Urinary bladder (tissue), 4 donors: Measurements from ENCODE around the gene LRP11. TPM values are rescaled to one million over a fixed set of nuclear protein-coding genes. Genes with fewer than 3 reads are reported as not detected.
"Not testable (repeated sequence)": the region's sequence is repeated elsewhere in the genome, so short reads cannot be mapped to it uniquely, and the experiment has no call there.

Experiments
- DNase-seq: peaks from one replicate; pipeline ENCODE4 v3.0.0-alpha.2; 2015; ENCODE audit errors: extremely low spot score
- H3K27ac ChIP-seq: one replicate; pipeline ENCODE4 v1.5.1; 2013; ENCODE audit warnings: low read depth, mild to moderate bottlenecking, moderate library complexity
- H3K36me3 ChIP-seq: one replicate; pipeline ENCODE4 v1.6.1; 2013; ENCODE audit warnings: mild to moderate bottlenecking, moderate library complexity; ENCODE audit not compliant: insufficient read depth
- H3K4me1 ChIP-seq: one replicate; pipeline ENCODE4 v1.6.1; 2013; ENCODE audit warnings: mild to moderate bottlenecking, moderate library complexity; ENCODE audit not compliant: insufficient read depth
- H3K4me3 ChIP-seq: one replicate; pipeline ENCODE4 v1.5.1; 2013; ENCODE audit warnings: low read depth, low read length
- WGBS: extraction: QIAGEN DNeasy Blood & Tissue Kit; methylation state at CpG from one replicate; pipeline ENCODE4 v1.1.7; 2013; 5-methylcytosine and 5-hydroxymethylcytosine counted together
- polyA plus RNA-seq: library from polyadenylated mRNA; stranded (reverse); fragments of 200-250 nt; gene quantifications from one replicate; pipeline ENCODE4 v1.2.3, GENCODE V29; 2013
- total RNA-seq: library from RNA; depleted of rRNA; stranded (reverse); fragments of >200 nt; gene quantifications from one replicate; pipeline ENCODE4 v1.2.3, GENCODE V29; 2014
- donor health status: healthy with polysubstance abuse.
- donor health status: healthy.

The LRP11 gene
- total and polyA plus RNA-seq, 2 donors = 26.6 to 50.2 TPM

GRCh38 chr6:149871182-149871581 is 7.0 kb upstream of the LRP11 start:
- peaks cover 2% of the 10 kb centered on the region for H3K4me1 ChIP-seq
- no peak overlapping the region for H3K4me3 ChIP-seq
- no peaks in the 10 kb centered on the region for H3K36me3 ChIP-seq
- WGBS = 90% methylated on average over 2 of the region's 2 CpGs
- DNase-seq = no peak
- H3K27ac ChIP-seq = no peak overlapping the region

- H3K4me1 ChIP-seq = peaks cover 2% of the 10 kb centered on the region
- no peak overlapping the region for H3K27ac ChIP-seq
- DNase-seq = no peak
- WGBS = 72% methylated on average over 10 of the region's 10 CpGs
- no peak overlapping the region for H3K4me3 ChIP-seq
- no peaks in the 10 kb centered on the region for H3K36me3 ChIP-seq
These were observed 5.2 kb upstream of the LRP11 start for GRCh38 chr6:149869275-149869892.

DNA sequence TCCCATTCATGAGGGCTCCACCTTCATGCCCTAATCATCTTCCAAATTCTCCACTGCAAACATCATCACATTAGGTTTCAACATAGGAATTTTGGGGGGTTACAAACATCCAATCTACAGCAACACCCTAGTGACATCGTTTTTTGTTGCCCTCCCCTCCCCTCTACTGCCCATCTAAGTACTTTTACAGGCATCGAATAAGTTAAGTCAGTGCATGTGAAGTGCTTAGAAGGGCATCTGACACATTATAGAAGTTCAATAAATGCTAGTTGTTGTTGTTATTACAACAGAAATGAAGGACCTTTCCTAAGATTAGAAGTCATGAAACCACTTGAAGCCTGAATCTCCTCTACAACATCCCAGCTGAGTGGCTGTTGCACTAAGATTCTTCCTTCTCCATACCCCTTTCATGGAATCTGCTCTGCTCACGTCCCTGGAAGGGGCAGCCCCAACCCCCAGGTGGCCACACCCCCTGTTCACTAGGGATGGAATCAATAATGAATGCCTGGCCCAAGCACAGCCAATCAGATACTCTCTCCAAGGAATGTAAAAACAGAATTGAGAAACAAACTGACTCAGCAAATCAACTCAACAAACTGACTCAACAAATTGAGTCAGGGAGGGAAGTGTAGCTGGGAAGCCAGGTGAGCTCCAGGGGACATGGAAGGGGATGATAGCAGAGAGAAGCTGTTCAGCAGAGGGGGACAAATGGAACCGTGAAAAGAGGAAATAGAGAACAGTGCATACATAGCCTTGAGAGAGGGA is 3.9 kb upstream of the LRP11 start:
- H3K4me3 ChIP-seq = no peak overlapping the region
- H3K27ac ChIP-seq = no peak overlapping the region
- no peak for DNase-seq
- peaks cover 2% of the 10 kb centered on the region for H3K4me1 ChIP-seq
- no peaks in the 10 kb centered on the region for H3K36me3 ChIP-seq
- WGBS = 58% methylated on average over 4 of the region's 4 CpGs

DNA sequence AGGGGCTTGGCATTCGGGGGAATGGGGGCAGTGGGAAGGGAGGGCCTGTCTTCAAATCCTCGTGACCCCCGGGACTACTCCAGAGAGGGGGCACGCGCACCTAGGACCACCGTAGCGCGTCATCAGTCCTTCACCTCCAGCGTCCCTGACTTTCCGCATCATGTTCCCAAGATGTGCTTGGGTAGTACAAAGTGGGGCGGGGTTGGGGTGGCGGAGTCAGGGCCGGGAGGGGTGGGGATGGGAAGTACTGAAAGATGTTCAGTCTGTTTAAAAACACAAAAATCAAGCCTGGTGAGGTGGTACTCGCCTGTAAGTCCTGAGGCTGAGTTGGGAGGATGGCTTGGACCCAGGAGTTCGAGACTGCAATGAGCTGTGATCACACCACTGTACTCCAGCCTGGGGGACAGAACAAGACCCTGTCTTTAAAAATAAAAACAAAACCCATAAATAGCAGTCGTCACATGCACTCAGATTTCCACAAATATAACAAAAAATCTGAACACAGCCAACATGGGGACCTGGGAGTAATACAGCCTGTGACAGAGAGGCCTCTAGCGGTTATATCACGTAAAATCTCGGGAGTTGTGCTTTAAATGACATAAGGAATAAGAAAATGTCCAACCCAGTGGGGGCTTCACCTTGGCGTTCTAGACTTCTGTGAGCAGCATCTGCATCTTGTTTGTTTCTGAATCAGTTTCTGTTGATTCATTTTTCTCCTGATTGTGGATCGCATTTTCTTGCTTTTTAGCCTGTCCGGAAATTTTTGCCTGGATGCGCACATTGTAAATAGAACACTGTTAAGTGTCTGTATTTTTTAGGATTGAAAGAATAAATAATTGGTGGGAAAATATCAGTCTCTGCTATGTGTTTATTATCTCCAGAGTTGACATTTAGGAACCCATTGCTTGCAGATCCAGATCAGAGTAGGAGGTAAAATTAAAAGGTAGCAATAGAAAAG is 698 bp upstream of the LRP11 start:
- H3K27ac ChIP-seq = peak overlapping the region; percentile 93
- peak; percentile 55 for DNase-seq
- H3K36me3 ChIP-seq = no peaks in the 10 kb centered on the region
- H3K4me3 ChIP-seq = peak overlapping the region; percentile 89
- H3K4me1 ChIP-seq = peaks cover 2% of the 10 kb centered on the region
- 13% methylated on average over 23 of the region's 23 CpGs for WGBS

DNA sequence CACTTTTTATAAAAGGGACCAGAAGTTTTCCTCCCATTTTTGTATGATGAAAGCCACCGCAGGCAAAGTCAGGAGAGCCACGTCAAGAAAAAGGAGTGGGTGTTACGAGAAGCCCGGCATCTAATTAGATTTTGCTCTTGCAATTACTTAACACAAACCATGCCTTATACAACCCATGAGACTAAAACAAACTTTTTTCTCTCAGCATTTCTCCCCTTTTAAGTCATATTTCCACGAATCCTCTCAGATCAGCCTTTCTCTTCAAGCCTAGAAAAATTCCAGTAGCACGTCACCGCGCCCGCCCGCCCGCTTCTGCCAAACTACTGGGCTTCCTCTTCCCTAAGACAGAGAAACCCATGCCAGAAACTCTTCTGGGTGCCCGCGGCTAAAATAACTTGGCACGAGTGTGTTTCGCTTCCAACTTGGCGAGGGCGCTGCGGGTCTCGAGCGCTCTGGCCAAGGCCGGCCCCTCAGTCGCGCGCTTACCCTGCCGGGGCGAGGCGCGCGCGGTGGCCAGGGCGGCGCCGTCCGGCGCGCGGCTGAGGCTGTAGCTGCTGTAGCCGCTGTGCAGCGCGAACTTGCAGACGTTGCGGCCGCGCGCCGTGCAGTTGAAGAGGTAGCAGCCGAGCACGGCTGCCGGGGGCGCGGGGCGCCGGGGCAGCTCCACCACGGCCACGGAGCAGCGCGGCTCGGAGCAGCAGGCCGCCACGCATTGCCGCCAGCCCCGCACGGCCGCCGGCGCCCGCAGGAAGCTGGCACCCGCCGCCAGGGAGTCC is 1.0 kb downstream of the LRP11 start:
- peaks cover under 1% of the 10 kb centered on the region for H3K4me1 ChIP-seq
- DNase-seq = peak; percentile 37
- H3K27ac ChIP-seq = peak overlapping the region; percentile 97
- under 1% methylated on average over 69 of the region's 69 CpGs for WGBS
- H3K4me3 ChIP-seq = peak overlapping the region; percentile 89
- H3K36me3 ChIP-seq = no peaks in the 10 kb centered on the region

- not testable (repeated sequence) for H3K36me3 ChIP-seq, H3K27ac ChIP-seq, DNase-seq, H3K4me1 ChIP-seq, H3K4me3 ChIP-seq
- WGBS = 91% methylated on average over 8 of the region's 12 CpGs
These were observed 1.8 kb downstream of the LRP11 start for GRCh38 chr6:149862424-149862738.

- no peak for DNase-seq
- Histone ChIP-seq H3K4me3 (no peak overlapping the region), H3K27ac (no peak overlapping the region), H3K36me3 (no peaks in the 10 kb centered on the region), H3K4me1 (no peaks in the 10 kb centered on the region)
- WGBS = 86% methylated on average over 14 of the region's 14 CpGs
These were observed 2.3 kb downstream of the LRP11 start for GRCh38 chr6:149861603-149862423.

DNA sequence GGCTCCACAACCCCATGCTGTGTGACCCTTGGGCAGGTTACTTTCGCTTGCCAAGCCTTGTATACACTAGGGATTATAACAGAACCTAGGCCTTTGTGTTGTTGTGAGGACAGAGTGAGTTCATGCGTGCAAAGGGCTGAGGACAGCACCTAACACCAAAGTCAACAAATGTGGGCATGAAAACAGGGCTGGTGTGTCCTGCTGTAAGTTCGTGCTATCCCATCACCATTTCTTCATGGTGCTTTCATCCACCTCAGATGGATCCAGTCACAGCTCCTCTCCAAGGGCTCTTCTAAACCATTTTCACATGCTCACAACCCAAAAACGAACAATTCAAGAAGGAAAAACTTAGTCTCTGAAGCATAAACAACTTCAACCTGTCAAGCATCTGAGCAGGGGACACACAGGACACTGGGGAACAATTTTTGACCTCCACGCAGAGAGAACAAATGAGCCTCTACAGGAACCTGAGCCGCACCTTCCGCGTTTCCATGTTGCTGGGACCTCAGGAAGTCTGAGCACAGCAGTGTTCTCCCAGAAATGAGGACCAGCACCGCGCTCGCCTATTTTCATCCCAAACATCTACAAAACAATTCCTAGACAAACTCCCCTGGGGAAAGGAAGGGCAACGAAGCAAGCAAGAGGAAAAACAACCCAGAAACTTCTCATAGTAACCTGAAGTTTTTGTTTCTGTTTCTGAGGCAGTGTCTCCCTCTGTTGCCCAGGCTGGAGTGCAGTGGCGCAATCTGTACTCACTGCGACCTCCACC is 3.1 kb downstream of the LRP11 start:
- 94% methylated on average over 14 of the region's 14 CpGs for WGBS
- H3K4me3 ChIP-seq = no peak overlapping the region
- H3K27ac ChIP-seq = no peak overlapping the region
- no peak for DNase-seq
- no peaks in the 10 kb centered on the region for H3K36me3 ChIP-seq
- no peaks in the 10 kb centered on the region for H3K4me1 ChIP-seq

- 93% methylated on average over 5 of the region's 5 CpGs for WGBS
- Histone ChIP-seq H3K36me3 (no peaks in the 10 kb centered on the region), H3K4me1 (no peaks in the 10 kb centered on the region), H3K27ac (no peak overlapping the region), H3K4me3 (no peak overlapping the region)
- no peak for DNase-seq
These were observed 3.7 kb downstream of the LRP11 start for GRCh38 chr6:149860513-149860833.

GRCh38 chr6:149859938-149860337 is 4.2 kb downstream of the LRP11 start:
- no peak overlapping the region for H3K4me3 ChIP-seq
- no peak overlapping the region for H3K27ac ChIP-seq
- H3K4me1 ChIP-seq = no peaks in the 10 kb centered on the region
- no peaks in the 10 kb centered on the region for H3K36me3 ChIP-seq
- no peak for DNase-seq
- 95% methylated on average over 3 of the region's 3 CpGs for WGBS

DNA sequence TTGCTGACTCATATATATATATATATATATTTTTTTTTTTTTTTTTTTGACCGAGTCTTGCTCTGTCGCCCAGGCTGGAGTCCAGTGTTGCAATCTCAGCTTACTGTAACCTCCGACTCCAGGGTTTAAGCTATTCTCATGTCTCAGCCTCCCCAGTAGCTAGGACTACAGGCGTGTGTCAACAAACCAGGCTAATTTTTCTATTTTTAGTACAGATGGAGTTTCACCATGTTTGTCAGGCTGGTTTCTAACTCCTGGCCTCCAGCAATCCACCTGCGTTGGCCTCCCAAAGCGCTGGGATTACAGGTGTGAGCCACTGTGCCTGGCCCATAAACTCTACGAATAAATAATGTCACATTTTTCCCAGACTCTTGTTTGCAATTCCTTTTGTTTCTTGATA is 4.8 kb downstream of the LRP11 start:
- Histone ChIP-seq H3K4me1 (no peaks in the 10 kb centered on the region), H3K4me3 (no peak overlapping the region), H3K27ac (no peak overlapping the region), H3K36me3 (no peaks in the 10 kb centered on the region)
- no peak for DNase-seq
- WGBS = 71% methylated on average over 7 of the region's 7 CpGs

GRCh38 chr6:149857541-149857940 is 6.6 kb downstream of the LRP11 start:
- Histone ChIP-seq H3K4me1 (no peaks in the 10 kb centered on the region), H3K4me3 (no peak overlapping the region), H3K36me3 (no peaks in the 10 kb centered on the region), H3K27ac (no peak overlapping the region)
- WGBS = 91% methylated on average over 5 of the region's 5 CpGs
- DNase-seq = no peak
